ENCODE results near the gene PGAM5. TPM values are rescaled to one million over a fixed set of nuclear protein-coding genes. Genes with fewer than 3 reads are reported as not detected.

The PGAM5 gene
- total RNA-seq, 1 donor from 2014 or later: 39.6 TPM

GRCh38 chr12:132702640-132703039 lies 8.0 kb upstream of the PGAM5 start:
- H3K4me3 Mint-ChIP-seq (ENCODE audit: low read depth): no peak overlapping the region
- no peak for TF ChIP-seq CTCF (IDR thresholded peaks at IDR 0.05; ENCODE audit: unreplicated experiment)
- DNase-seq (ENCODE audit: low spot score, unreplicated experiment): no peak
- H3K27me3 Mint-ChIP-seq: no peaks in the 10 kb centered on the region
- no peaks in the 10 kb centered on the region for H3K9me3 Mint-ChIP-seq (ENCODE audit: low read depth)
- H3K27ac Mint-ChIP-seq: no peak overlapping the region
- no peaks in the 10 kb centered on the region for H3K4me1 Mint-ChIP-seq (ENCODE audit: low read depth)
- peaks cover 17% of the 10 kb centered on the region for H3K36me3 Mint-ChIP-seq (ENCODE audit: insufficient read depth)

- DNase-seq (ENCODE audit: low spot score, unreplicated experiment): no peak
- Mint-ChIP-seq H3K36me3 (ENCODE audit: insufficient read depth) (peaks cover 16% of the 10 kb centered on the region), H3K4me1 (ENCODE audit: low read depth) (no peaks in the 10 kb centered on the region), H3K27me3 (no peaks in the 10 kb centered on the region), H3K27ac (peak overlapping the region; percentile 79), H3K4me3 (ENCODE audit: low read depth) (no peak overlapping the region), H3K9me3 (ENCODE audit: low read depth) (no peaks in the 10 kb centered on the region)
- TF ChIP-seq CTCF (IDR thresholded peaks at IDR 0.05; ENCODE audit: unreplicated experiment): no peak
Measured at GRCh38 chr12:132703641-132704040, 7.0 kb upstream of the PGAM5 start.

- peak overlapping the region; percentile 11 for H3K4me3 Mint-ChIP-seq (ENCODE audit: low read depth)
- DNase-seq (ENCODE audit: low spot score, unreplicated experiment): no peak
- H3K27ac Mint-ChIP-seq: peak overlapping the region; percentile 8
- no peaks in the 10 kb centered on the region for H3K27me3 Mint-ChIP-seq
- no peak for TF ChIP-seq CTCF (IDR thresholded peaks at IDR 0.05; ENCODE audit: unreplicated experiment)
- H3K36me3 Mint-ChIP-seq (ENCODE audit: insufficient read depth): peaks cover 8% of the 10 kb centered on the region
- H3K9me3 Mint-ChIP-seq (ENCODE audit: low read depth): no peaks in the 10 kb centered on the region
- peaks cover 11% of the 10 kb centered on the region for H3K4me1 Mint-ChIP-seq (ENCODE audit: low read depth)
Measured at GRCh38 chr12:132707241-132707640, 3.4 kb upstream of the PGAM5 start.

GRCh38 chr12:132708150-132708549 lies 2.5 kb upstream of the PGAM5 start:
- DNase-seq (ENCODE audit: low spot score, unreplicated experiment): no peak
- no peaks in the 10 kb centered on the region for H3K9me3 Mint-ChIP-seq (ENCODE audit: low read depth)
- no peaks in the 10 kb centered on the region for H3K27me3 Mint-ChIP-seq
- no peak for TF ChIP-seq CTCF (IDR thresholded peaks at IDR 0.05; ENCODE audit: unreplicated experiment)
- H3K4me1 Mint-ChIP-seq (ENCODE audit: low read depth): peaks cover 11% of the 10 kb centered on the region
- no peak overlapping the region for H3K27ac Mint-ChIP-seq
- peaks cover 8% of the 10 kb centered on the region for H3K36me3 Mint-ChIP-seq (ENCODE audit: insufficient read depth)
- H3K4me3 Mint-ChIP-seq (ENCODE audit: low read depth): no peak overlapping the region

- H3K36me3 Mint-ChIP-seq (ENCODE audit: insufficient read depth): peaks cover 11% of the 10 kb centered on the region
- H3K9me3 Mint-ChIP-seq (ENCODE audit: low read depth): no peaks in the 10 kb centered on the region
- DNase-seq (ENCODE audit: low spot score, unreplicated experiment): peak; percentile 19
- H3K27me3 Mint-ChIP-seq: no peaks in the 10 kb centered on the region
- peaks cover 11% of the 10 kb centered on the region for H3K4me1 Mint-ChIP-seq (ENCODE audit: low read depth)
- no peak for TF ChIP-seq CTCF (IDR thresholded peaks at IDR 0.05; ENCODE audit: unreplicated experiment)
- peak overlapping the region; percentile 94 for H3K27ac Mint-ChIP-seq
- H3K4me3 Mint-ChIP-seq (ENCODE audit: low read depth): peak overlapping the region; percentile 95
Measured at GRCh38 chr12:132710043-132710404, 618 bp upstream of the PGAM5 start.

All from progenitor cell of endocrine pancreas (in vitro differentiated cells).